ENCODE data around the gene TCF12.
"Not testable (repeated sequence)": the region's sequence is repeated elsewhere in the genome, so short reads cannot be mapped to it uniquely, and the experiment has no call there.

Gene TCF12

GRCh38 chr15:56978898-56979662 lies 60.6 kb downstream of the TCF12 start:
- no peak for DNase-seq (ENCODE audit: low read depth)

GRCh38 chr15:56980473-56980872 lies 62.0 kb downstream of the TCF12 start:
- DNase-seq (ENCODE audit: low read depth) = no peak

- no peak for DNase-seq (ENCODE audit: low read depth)
Observed at GRCh38 chr15:56981160-56981559, 62.7 kb downstream of the TCF12 start.

GRCh38 chr15:56982987-56983386 lies 64.5 kb downstream of the TCF12 start:
- no peak for DNase-seq (ENCODE audit: low read depth)

- DNase-seq (ENCODE audit: low read depth) = no peak
Observed at GRCh38 chr15:56984681-56985481, 66.4 kb downstream of the TCF12 start.

GRCh38 chr15:56985856-56986255 lies 67.4 kb downstream of the TCF12 start:
- DNase-seq (ENCODE audit: low read depth) = no peak

- no peak for DNase-seq (ENCODE audit: low read depth)
Observed at GRCh38 chr15:56987286-56987685, 68.8 kb downstream of the TCF12 start.

GRCh38 chr15:56988219-56988618 lies 69.8 kb downstream of the TCF12 start:
- no peak for DNase-seq (ENCODE audit: low read depth)

GRCh38 chr15:56989411-56989924 lies 71.0 kb downstream of the TCF12 start:
- no peak for DNase-seq (ENCODE audit: low read depth)

- DNase-seq (ENCODE audit: low read depth) = no peak
Observed at GRCh38 chr15:56991017-56991416, 72.6 kb downstream of the TCF12 start.

GRCh38 chr15:56992725-56993124 lies 74.3 kb downstream of the TCF12 start:
- no peak for DNase-seq (ENCODE audit: low read depth)

GRCh38 chr15:56994280-56994679 lies 75.8 kb downstream of the TCF12 start:
- DNase-seq (ENCODE audit: low read depth) = no peak

GRCh38 chr15:56996093-56996492 lies 77.6 kb downstream of the TCF12 start:
- no peak for DNase-seq (ENCODE audit: low read depth)

GRCh38 chr15:56996746-56997470 lies 78.5 kb downstream of the TCF12 start:
- DNase-seq (ENCODE audit: low read depth) = no peak

GRCh38 chr15:57003418-57003817 lies 85.0 kb downstream of the TCF12 start:
- DNase-seq (ENCODE audit: low read depth) = no peak

- DNase-seq (ENCODE audit: low read depth) = no peak
Observed at GRCh38 chr15:57005244-57005643, 86.8 kb downstream of the TCF12 start.

- DNase-seq (ENCODE audit: low read depth) = not testable (repeated sequence)
Observed at GRCh38 chr15:57007797-57008196, 89.4 kb downstream of the TCF12 start.

GRCh38 chr15:57010724-57011123 lies 92.3 kb downstream of the TCF12 start:
- no peak for DNase-seq (ENCODE audit: low read depth)

- no peak for DNase-seq (ENCODE audit: low read depth)
Observed at GRCh38 chr15:57012556-57012955, 94.1 kb downstream of the TCF12 start.

GRCh38 chr15:57014896-57015295 lies 96.5 kb downstream of the TCF12 start:
- not testable (repeated sequence) for DNase-seq (ENCODE audit: low read depth)

GRCh38 chr15:57015360-57015759 lies 96.9 kb downstream of the TCF12 start:
- no peak for DNase-seq (ENCODE audit: low read depth)

GRCh38 chr15:57015897-57016296 lies 97.5 kb downstream of the TCF12 start:
- no peak for DNase-seq (ENCODE audit: low read depth)
